SIG-M5 treated with dmso at 0.1 percent for 504 hours (cell line): ENCODE data around the gene MPHOSPH8.
A peak's percentile ranks its signal among the peaks of the same experiment; 100 is the strongest.
"Not testable (repeated sequence)": the region's sequence is repeated elsewhere in the genome, so short reads cannot be mapped to it uniquely, and the experiment has no call there.

ENCODE experiments used
- DNase-seq: peaks from one replicate; lab custom pipeline; 2025; ENCODE audit not compliant: unreplicated experiment; lab: John Stamatoyannopoulos, UW

The MPHOSPH8 gene

GRCh38 chr13:19680751-19681150 is 47.3 kb downstream of the MPHOSPH8 start:
- DNase-seq, result no peak

GRCh38 chr13:19681517-19681916 is 48.1 kb downstream of the MPHOSPH8 start:
- no peak for DNase-seq

GRCh38 chr13:19685034-19685433 is 51.6 kb downstream of the MPHOSPH8 start:
- DNase-seq, result no peak

GRCh38 chr13:19685437-19685836 is 52.0 kb downstream of the MPHOSPH8 start:
- no peak for DNase-seq

- not testable (repeated sequence) for DNase-seq
Observed at GRCh38 chr13:19691447-19691846, 58.0 kb downstream of the MPHOSPH8 start.

- no peak for DNase-seq
Observed at GRCh38 chr13:19695428-19695827, 62.0 kb downstream of the MPHOSPH8 start.

GRCh38 chr13:19695829-19696228 is 62.4 kb downstream of the MPHOSPH8 start:
- DNase-seq, result no peak

GRCh38 chr13:19700963-19701362 is 67.5 kb downstream of the MPHOSPH8 start:
- not testable (repeated sequence) for DNase-seq

- DNase-seq, result not testable (repeated sequence)
Observed at GRCh38 chr13:19701619-19702018, 68.2 kb downstream of the MPHOSPH8 start.

GRCh38 chr13:19704256-19704655 is 70.8 kb downstream of the MPHOSPH8 start:
- DNase-seq, result not testable (repeated sequence)

- not testable (repeated sequence) for DNase-seq
Observed at GRCh38 chr13:19709039-19709438, 75.6 kb downstream of the MPHOSPH8 start.

GRCh38 chr13:19709782-19710181 is 76.3 kb downstream of the MPHOSPH8 start:
- DNase-seq, result not testable (repeated sequence)

GRCh38 chr13:19713186-19713965 is 79.9 kb downstream of the MPHOSPH8 start:
- peak; percentile 15 for DNase-seq

- DNase-seq, result no peak
Observed at GRCh38 chr13:19720039-19720438, 86.6 kb downstream of the MPHOSPH8 start.
